ENCODE measurements around the gene DGLUCY. TPM values are rescaled to one million over a fixed set of nuclear protein-coding genes. Genes with fewer than 3 reads are reported as not detected.

DGLUCY gene
- total RNA-seq, 5 donors from 2014 or later (not counting 1 experiment from before 2014, with no cell fraction given), result 69.8 to 144 (median 99.8) TPM

GRCh38 chr14:91249841-91250616 is 136.2 kb downstream of the DGLUCY start:
- H3K36me3 Mint-ChIP-seq, result peaks cover 7% of the 10 kb centered on the region
- H3K9me3 ChIP-seq, result no peaks in the 10 kb centered on the region
- no peak overlapping the region for H3K4me3 ChIP-seq (ENCODE audit: control insufficient read depth in 1 of 2, extremely low read depth in 1 of 2, low read length in 1 of 2)
- ATAC-seq (replicated peaks in 1 of 4) (no peak), DNase-seq (peak in 6 of 35 experiments; percentile 25 to 67 (median 32))
- H3K27ac ChIP-seq (ENCODE audit: low read length), result peak overlapping the region; percentile 88
- WGBS (ENCODE audit: insufficient coverage), result 0% methylated on average over 7 of the region's 10 CpGs
- no peaks in the 10 kb centered on the region for H3K27me3 Mint-ChIP-seq
- H3K27me3 ChIP-seq (replicated peaks in 1 of 2; ENCODE audit: control insufficient read depth in 2 of 2, extremely low read depth in 1 of 2, insufficient read depth in 2 of 2, low read length in 1 of 2), result no peaks in the 10 kb centered on the region
- peak overlapping the region; percentile 5 to 56 (median 10) for H3K4me3 Mint-ChIP-seq
- ChIA-PET POLR2A (interaction anchor here (0.7 to 1.3 kb wide), 3 partner anchors 9 to 21 kb away, joined by 3 to 5 read pairs (median 4); no protein-coding TSS in a partner anchor), CTCF (interaction anchor here (1.0 to 1.5 kb wide), 4 partner anchors 37 to 73 kb away, joined by 3 to 5 read pairs (median 3); no protein-coding TSS in a partner anchor)
- H3K9me3 Mint-ChIP-seq, result peaks cover 0 to 4% (median 4%) of the 10 kb centered on the region in 3 donors
- H3K4me1 ChIP-seq (ENCODE audit: control insufficient read depth in 1 of 2, extremely low read depth in 1 of 2, insufficient read depth in 2 of 2, low read length in 2 of 2), result peaks cover 43 to 96% of the 10 kb centered on the region in 2 experiments
- H3K36me3 ChIP-seq (ENCODE audit: control insufficient read depth in 2 of 2, extremely low read depth in 1 of 2, insufficient read depth in 1 of 2, low read length in 1 of 2), result no peaks in the 10 kb centered on the region
- peaks cover 78 to 82% (median 79%) of the 10 kb centered on the region in 3 donors for H3K4me1 Mint-ChIP-seq
- H3K27ac Mint-ChIP-seq, result peak overlapping the region; percentile 92 to 94

DNA sequence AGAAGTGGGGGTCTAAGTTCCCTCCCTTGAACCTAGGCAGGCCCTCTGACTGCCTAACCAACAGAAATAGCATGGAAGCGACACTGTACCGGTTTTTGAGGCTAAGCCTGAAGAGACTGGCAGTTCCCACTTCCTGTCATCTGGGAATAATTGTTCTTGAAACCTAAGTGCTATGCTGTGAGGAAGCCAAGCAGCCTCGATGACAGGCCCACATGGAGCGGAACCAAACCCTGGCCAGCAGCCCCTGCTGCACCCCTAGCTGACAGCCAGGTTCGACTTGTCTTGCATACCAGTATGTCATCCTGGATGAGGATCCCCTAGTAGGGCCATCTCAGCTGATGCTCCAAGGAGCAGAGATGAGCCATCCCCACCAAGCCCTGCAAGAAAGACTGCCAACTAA is 137.0 kb downstream of the DGLUCY start:
- Histone ChIP-seq H3K9me3 (no peaks in the 10 kb centered on the region), H3K36me3 (ENCODE audit: control insufficient read depth in 2 of 2, extremely low read depth in 1 of 2, insufficient read depth in 1 of 2, low read length in 1 of 2) (no peaks in the 10 kb centered on the region), H3K27me3 (replicated peaks in 1 of 2; ENCODE audit: control insufficient read depth in 2 of 2, extremely low read depth in 1 of 2, insufficient read depth in 2 of 2, low read length in 1 of 2) (no peaks in the 10 kb centered on the region), H3K27ac (ENCODE audit: low read length) (peak overlapping the region; percentile 88), H3K4me1 (ENCODE audit: control insufficient read depth in 1 of 2, extremely low read depth in 1 of 2, insufficient read depth in 2 of 2, low read length in 2 of 2) (peaks cover 42 to 95% of the 10 kb centered on the region in 2 experiments), H3K4me3 (ENCODE audit: control insufficient read depth in 1 of 2, extremely low read depth in 1 of 2, low read length in 1 of 2) (no peak overlapping the region)
- DNase-seq (no peak), ATAC-seq (replicated peaks in 1 of 4) (no peak)
- Mint-ChIP-seq H3K4me3 (peak overlapping the region in 2 of 3 donors; percentile 34 to 56), H3K36me3 (peaks cover 7% of the 10 kb centered on the region), H3K27ac (peak overlapping the region; percentile 92 to 94), H3K4me1 (peaks cover 78 to 82% (median 79%) of the 10 kb centered on the region in 3 donors), H3K27me3 (no peaks in the 10 kb centered on the region), H3K9me3 (peaks cover 0 to 4% (median 4%) of the 10 kb centered on the region in 3 donors)
- WGBS (ENCODE audit: insufficient coverage), result 55% methylated on average over 5 of the region's 5 CpGs
- CTCF ChIA-PET, result interaction anchor here in 1 of 2 donors (1.1 to 1.5 kb wide), 2 partner anchors 36 to 74 kb away, joined by 3 to 5 read pairs; no protein-coding TSS in a partner anchor
- POLR2A ChIA-PET, result interaction anchor here in 1 of 2 donors (1.0 kb wide), 1 partner anchor 22 kb away, joined by 4 read pairs; no protein-coding TSS in a partner anchor

DNA sequence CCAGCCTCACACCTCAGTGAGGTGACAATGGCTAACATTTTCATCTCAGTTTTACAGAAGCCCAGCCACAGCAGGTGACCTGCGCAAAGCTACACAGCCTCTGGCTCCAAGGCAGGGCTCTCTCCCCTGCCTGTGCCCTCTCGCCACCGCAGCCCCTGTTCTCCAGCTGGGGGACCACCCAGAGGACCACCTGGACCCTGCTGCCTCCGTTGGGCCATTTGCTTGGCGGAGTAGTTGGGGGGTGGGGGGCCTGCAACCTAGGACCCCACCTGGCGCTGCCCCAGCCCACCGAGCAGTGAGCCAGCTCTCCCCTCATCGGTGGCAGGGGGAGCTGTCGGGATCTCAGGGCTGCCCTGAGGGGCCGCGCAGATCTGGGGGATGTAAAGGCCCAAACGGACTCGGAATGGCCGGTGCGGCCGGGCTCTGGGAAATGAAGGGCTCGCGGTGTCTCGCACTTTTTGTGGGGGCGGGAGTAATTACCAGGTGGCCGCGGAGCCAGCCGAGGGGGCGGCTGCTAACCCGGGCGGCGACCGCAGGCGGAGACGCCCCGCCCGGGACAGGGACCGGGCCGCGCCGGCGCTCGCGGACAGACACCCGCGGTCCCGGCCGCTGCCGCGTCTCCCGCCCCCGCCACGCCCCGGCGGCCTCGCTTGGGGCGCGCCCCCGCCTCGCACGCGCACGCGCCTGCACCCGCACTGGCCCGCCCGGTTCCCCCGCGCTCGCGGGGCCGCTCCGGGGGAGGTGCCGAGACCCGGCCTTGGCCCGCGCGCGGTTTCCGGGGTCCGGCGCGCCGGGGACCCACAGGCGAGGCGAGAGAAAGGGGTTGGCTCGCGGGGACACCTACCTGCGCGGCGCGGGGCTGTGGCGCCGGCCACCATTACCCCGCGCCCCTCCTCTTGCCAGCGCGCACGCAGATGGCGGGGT is 139.3 kb downstream of the DGLUCY start:
- peaks cover 77 to 83% (median 81%) of the 10 kb centered on the region in 3 donors for H3K4me1 Mint-ChIP-seq
- Histone ChIP-seq H3K27ac (ENCODE audit: low read length) (peak overlapping the region; percentile 88), H3K4me3 (ENCODE audit: control insufficient read depth in 1 of 2, extremely low read depth in 1 of 2, low read length in 1 of 2) (peak overlapping the region; percentile 46 to 52), H3K36me3 (ENCODE audit: control insufficient read depth in 2 of 2, extremely low read depth in 1 of 2, insufficient read depth in 1 of 2, low read length in 1 of 2) (no peaks in the 10 kb centered on the region), H3K27me3 (replicated peaks in 1 of 2; ENCODE audit: control insufficient read depth in 2 of 2, extremely low read depth in 1 of 2, insufficient read depth in 2 of 2, low read length in 1 of 2) (no peaks in the 10 kb centered on the region), H3K4me1 (ENCODE audit: control insufficient read depth in 1 of 2, extremely low read depth in 1 of 2, insufficient read depth in 2 of 2, low read length in 2 of 2) (peaks cover 41 to 87% of the 10 kb centered on the region in 2 experiments), H3K9me3 (no peaks in the 10 kb centered on the region)
- CTCF ChIA-PET, result interaction anchor here in 1 of 2 donors (0.7 to 1.8 kb wide), 4 partner anchors 10 to 76 kb away, joined by 3 to 5 read pairs (median 4); no protein-coding TSS in a partner anchor
- no peaks in the 10 kb centered on the region for H3K27me3 Mint-ChIP-seq
- H3K27ac Mint-ChIP-seq, result peak overlapping the region; percentile 76 to 83
- POLR2A ChIA-PET, result interaction anchor here in 1 of 2 donors (0.7 kb wide), 1 partner anchor 794 kb away, joined by 12 read pairs; no protein-coding TSS in a partner anchor
- 6% methylated on average over 95 of the region's 95 CpGs for WGBS (ENCODE audit: insufficient coverage)
- H3K36me3 Mint-ChIP-seq, result peaks cover 3% of the 10 kb centered on the region
- H3K4me3 Mint-ChIP-seq, result peak overlapping the region; percentile 72 to 89 (median 77)
- DNase-seq, result peak in 11 of 35 experiments; percentile 24 to 68 (median 49)
- ATAC-seq (replicated peaks in 1 of 4), result peak; percentile 26 to 52 (median 36)
- no peaks in the 10 kb centered on the region for H3K9me3 Mint-ChIP-seq

GRCh38 chr14:91253795-91254323 is 140.0 kb downstream of the DGLUCY start:
- Histone ChIP-seq H3K4me1 (ENCODE audit: control insufficient read depth in 1 of 2, extremely low read depth in 1 of 2, insufficient read depth in 2 of 2, low read length in 2 of 2) (peaks cover 41 to 82% of the 10 kb centered on the region in 2 experiments), H3K4me3 (ENCODE audit: control insufficient read depth in 1 of 2, extremely low read depth in 1 of 2, low read length in 1 of 2) (peak overlapping the region; percentile 29 to 50), H3K36me3 (ENCODE audit: control insufficient read depth in 2 of 2, extremely low read depth in 1 of 2, insufficient read depth in 1 of 2, low read length in 1 of 2) (no peaks in the 10 kb centered on the region), H3K27me3 (replicated peaks in 1 of 2; ENCODE audit: control insufficient read depth in 2 of 2, extremely low read depth in 1 of 2, insufficient read depth in 2 of 2, low read length in 1 of 2) (no peaks in the 10 kb centered on the region), H3K27ac (ENCODE audit: low read length) (peak overlapping the region; percentile 77), H3K9me3 (no peaks in the 10 kb centered on the region)
- WGBS (ENCODE audit: insufficient coverage), result 32% methylated on average over 18 of the region's 20 CpGs
- peak overlapping the region; percentile 80 to 88 for H3K27ac Mint-ChIP-seq
- DNase-seq, result peak in 2 of 35 experiments; percentile 13 to 31
- H3K4me1 Mint-ChIP-seq, result peaks cover 75 to 81% (median 80%) of the 10 kb centered on the region in 3 donors
- peak in 2 of 4 experiments; percentile 3 to 5 for ATAC-seq (replicated peaks in 1 of 4)
- peak overlapping the region; percentile 72 to 89 (median 77) for H3K4me3 Mint-ChIP-seq
- H3K27me3 Mint-ChIP-seq, result no peaks in the 10 kb centered on the region
- H3K36me3 Mint-ChIP-seq, result peaks cover 3% of the 10 kb centered on the region
- H3K9me3 Mint-ChIP-seq, result no peaks in the 10 kb centered on the region
- ChIA-PET CTCF (no interaction called here), POLR2A (no interaction called here)

- Histone ChIP-seq H3K4me3 (ENCODE audit: control insufficient read depth in 1 of 2, extremely low read depth in 1 of 2, low read length in 1 of 2) (peak overlapping the region in 1 of 2 donors; percentile 2), H3K36me3 (ENCODE audit: control insufficient read depth in 2 of 2, extremely low read depth in 1 of 2, insufficient read depth in 1 of 2, low read length in 1 of 2) (no peaks in the 10 kb centered on the region), H3K4me1 (ENCODE audit: control insufficient read depth in 1 of 2, extremely low read depth in 1 of 2, insufficient read depth in 2 of 2, low read length in 2 of 2) (peaks cover 41 to 76% of the 10 kb centered on the region in 2 experiments), H3K9me3 (no peaks in the 10 kb centered on the region), H3K27me3 (replicated peaks in 1 of 2; ENCODE audit: control insufficient read depth in 2 of 2, extremely low read depth in 1 of 2, insufficient read depth in 2 of 2, low read length in 1 of 2) (no peaks in the 10 kb centered on the region), H3K27ac (ENCODE audit: low read length) (peak overlapping the region; percentile 77)
- Mint-ChIP-seq H3K9me3 (no peaks in the 10 kb centered on the region), H3K27me3 (no peaks in the 10 kb centered on the region), H3K27ac (peak overlapping the region; percentile 80 to 88), H3K4me1 (peaks cover 73 to 78% (median 77%) of the 10 kb centered on the region in 3 donors), H3K4me3 (peak overlapping the region; percentile 72 to 89 (median 77)), H3K36me3 (peaks cover 3% of the 10 kb centered on the region)
- ATAC-seq (replicated peaks in 1 of 4) (peak; percentile 36 to 52 (median 48)), DNase-seq (peak in 4 of 35 experiments; percentile 20 to 62 (median 38))
- WGBS (ENCODE audit: insufficient coverage), result 0% methylated on average over 2 of the region's 3 CpGs
- CTCF ChIA-PET, result no interaction called here
- POLR2A ChIA-PET, result no interaction called here
Observed at GRCh38 chr14:91254461-91254860, 140.6 kb downstream of the DGLUCY start.

Data from T-cell (primary cell).